DOHH2 (cell line): ENCODE results near the gene ACHE.

Experiments
- CTCF ChIP-seq: fragments of 200-600 bp; sonication (generic); IDR thresholded peaks from one replicate; pipeline ENCODE4 v1.5.1; 2014; ENCODE audit warnings: antibody characterized with exemption, mild to moderate bottlenecking, low read depth, low read length; ENCODE audit not compliant: poor library complexity, severe bottlenecking
- EZH2phosphoT487 ChIP-seq: fragments of 200-600 bp; sonication (generic); IDR thresholded peaks from 2 replicates; pipeline ENCODE4 v1.6.1; 2017; ENCODE audit warnings: borderline replicate concordance, mild to moderate bottlenecking, antibody characterized with exemption, low read length, moderate library complexity, mixed read lengths

- TF ChIP-seq CTCF (no peak), EZH2phosphoT487 (no peak)
Measured at GRCh38 chr7:100874300-100874576, 21.4 kb downstream of the ACHE start.
